Fibroblast of lung (primary cell): ENCODE data around the gene ARHGAP6.

ENCODE experiments used
- CTCF ChIP-seq, 2 donors: IDR thresholded peaks in 1 of 2; conservative IDR thresholded peaks in 1 of 2; 1 replicate in 1 of 2; 2 replicates in 1 of 2; pipeline ENCODE4 v1.5.1; 2011 to 2012; ENCODE audit warnings: low read length in 2 of 2, control low read depth in 1 of 2, inconsistent platforms in 1 of 2, low read depth in 1 of 2, mild to moderate bottlenecking in 1 of 2
- EZH2 ChIP-seq: IDR thresholded peaks from 2 replicates; pipeline ENCODE4 v1.5.1; 2012; ENCODE audit warnings: low read length, control low read depth, mild to moderate bottlenecking; ENCODE audit errors: missing control alignments

- no peak for TF ChIP-seq CTCF (conservative IDR thresholded peaks at IDR 0.05 in 1 of 2, IDR thresholded peaks at IDR 0.05 in 1 of 2; ENCODE audit: low read depth in 1 of 2, low read length in 2 of 2)
- TF ChIP-seq EZH2, result no peak
Observed at GRCh38 chrX:11190745-11191510, 474.8 kb downstream of the ARHGAP6 start.
